HG02610 (cell line): ENCODE data around the gene MAGOHB.
"Not testable (repeated sequence)": the region's sequence is repeated elsewhere in the genome, so short reads cannot be mapped to it uniquely, and the experiment has no call there.

Experiments
- ATAC-seq: cut with Tn5 transposase; IDR thresholded peaks from one replicate; pipeline ENCODE4 v1.9.1; 2021; ENCODE audit warnings: mild to moderate bottlenecking, moderate library complexity; ENCODE audit not compliant: unreplicated experiment

Gene MAGOHB

DNA sequence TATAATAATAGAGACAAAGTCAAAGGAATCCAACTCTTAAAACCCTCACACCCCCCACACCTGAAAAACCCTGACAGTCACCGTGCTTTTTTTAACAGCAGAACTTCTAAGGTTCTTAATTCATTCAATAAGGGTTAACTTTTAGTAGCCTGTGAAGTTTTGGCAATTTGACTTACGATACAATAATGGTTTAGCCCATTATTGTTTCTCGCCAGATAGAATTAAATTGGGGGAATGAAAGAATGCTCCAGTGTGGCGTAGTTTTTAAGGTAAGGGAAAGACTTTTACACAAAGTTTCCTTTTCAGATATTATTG, 604 bp upstream of the MAGOHB start:
- no peak for ATAC-seq

DNA sequence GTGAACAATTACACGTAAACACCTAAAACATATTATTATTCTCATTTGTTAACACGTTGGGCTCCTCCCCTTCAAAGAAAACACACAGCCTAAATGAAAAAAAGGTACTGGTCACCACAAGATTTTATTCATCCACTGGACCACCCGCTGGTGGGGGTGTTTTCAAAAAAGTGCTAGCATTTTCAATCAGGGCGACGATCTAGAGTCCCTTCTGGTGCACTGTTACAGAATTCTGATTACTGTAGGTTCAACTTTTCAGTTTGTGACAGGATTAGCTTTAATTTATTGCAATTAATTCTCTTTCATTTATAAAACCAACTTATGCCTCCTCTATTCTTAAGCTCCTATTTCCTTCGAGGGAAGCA, 443 bp downstream of the MAGOHB start:
- peak; percentile 9 for ATAC-seq

GRCh38 chr12:10612110-10612509, 1.3 kb downstream of the MAGOHB start:
- no peak for ATAC-seq

- ATAC-seq = not testable (repeated sequence)
Observed at GRCh38 chr12:10611258-10611657, 2.2 kb downstream of the MAGOHB start.

DNA sequence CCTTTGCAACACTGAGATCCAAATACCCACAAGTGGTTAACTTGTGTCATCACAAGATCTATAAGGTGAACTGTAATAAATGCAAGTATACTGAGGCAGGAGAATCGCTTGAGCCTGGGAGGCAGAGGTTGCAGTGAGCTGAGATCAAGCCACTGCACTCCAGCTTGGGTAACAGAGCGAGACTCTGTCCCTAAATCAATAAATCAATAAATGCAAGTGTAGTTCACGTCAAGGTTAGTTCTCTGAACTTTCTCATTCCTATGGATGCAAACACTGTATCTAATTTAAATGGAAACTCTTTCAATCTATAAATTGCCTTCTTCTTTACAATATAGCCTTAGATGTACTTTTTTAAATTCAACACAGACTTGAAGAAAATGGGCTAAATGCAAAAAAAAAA, 3.2 kb downstream of the MAGOHB start:
- ATAC-seq = no peak

DNA sequence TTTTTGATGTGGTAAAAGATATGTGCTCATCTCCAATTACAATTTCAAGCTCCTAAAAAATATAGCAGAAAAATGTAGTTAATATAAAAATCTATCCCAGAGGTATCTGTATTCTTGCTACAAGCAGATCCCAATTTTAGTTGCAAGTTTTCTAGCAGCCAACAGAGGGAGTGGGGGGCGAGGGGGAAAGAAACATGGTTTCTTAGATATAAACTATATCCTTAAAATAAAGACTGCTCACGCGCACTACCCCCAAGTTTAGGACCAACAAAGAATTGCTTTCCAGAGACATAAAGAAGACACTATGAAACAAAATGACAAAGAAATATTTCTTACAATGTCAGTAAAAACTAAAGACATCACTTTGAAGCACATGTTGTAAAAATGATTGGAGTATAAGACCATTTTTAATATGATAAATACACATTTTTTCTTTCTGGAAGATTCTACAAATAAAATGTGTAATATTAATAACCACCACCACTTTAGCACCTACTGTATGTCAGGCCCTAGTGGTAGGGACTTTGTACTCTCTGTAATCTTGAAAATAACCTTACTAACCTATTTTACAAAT, 5.4 kb downstream of the MAGOHB start:
- no peak for ATAC-seq

DNA sequence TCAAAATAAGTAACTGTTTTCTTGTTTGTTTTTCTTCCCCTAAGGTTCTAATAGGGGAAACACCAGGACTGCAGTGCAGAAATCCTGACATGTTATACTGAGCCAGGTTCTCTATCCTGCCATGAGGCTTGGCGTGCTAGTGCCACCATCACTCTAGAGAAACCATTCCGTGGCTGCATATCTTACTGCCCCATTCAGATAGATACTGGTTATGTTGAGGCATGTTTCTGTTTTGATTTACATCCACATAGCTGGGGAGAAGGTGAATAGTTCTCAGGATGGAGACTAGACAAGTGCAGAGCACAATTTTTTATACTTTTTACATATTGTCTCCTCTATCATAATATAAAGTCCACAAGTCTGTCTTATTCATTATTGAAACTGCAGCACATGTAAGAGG, 11.5 kb downstream of the MAGOHB start:
- no peak for ATAC-seq

DNA sequence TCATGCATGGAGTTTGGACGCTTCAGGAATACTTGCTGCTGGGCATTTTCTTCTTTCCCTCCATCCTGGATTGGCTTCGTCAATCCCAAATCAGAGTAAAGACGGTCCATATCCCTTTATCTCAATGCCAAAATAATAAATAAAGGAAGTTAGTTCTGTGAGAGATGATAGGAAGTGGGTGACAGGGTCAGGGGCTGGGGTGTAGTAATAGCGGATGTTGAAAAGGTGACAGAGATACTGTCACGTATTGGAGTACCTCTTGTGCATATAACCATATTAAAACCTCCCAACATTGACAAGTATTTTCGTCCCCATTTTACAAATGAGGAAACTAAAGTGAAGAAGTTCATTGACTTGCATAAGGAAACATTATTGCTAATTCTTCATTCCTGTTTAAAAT, 12.4 kb downstream of the MAGOHB start:
- ATAC-seq = no peak

GRCh38 chr12:10595881-10596280, 17.5 kb downstream of the MAGOHB start:
- ATAC-seq = no peak

DNA sequence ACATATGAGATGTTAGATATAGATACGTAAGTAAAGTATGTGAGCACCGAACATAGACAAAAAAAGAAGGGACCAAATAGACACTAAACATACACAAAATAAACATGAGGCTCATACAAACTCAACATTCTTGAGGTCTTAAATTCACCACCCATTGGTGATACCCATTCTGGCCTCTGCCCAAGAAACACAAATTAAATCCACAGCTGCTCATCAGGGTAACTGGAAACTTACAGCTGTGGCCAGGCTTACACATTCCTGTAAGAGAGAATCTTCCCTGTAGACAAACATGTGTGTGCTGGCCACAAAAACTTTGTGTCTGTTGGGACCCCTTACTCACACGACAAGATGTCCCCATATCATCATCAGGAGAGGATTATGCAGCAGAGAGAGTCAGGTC, 22.4 kb downstream of the MAGOHB start:
- no peak for ATAC-seq

DNA sequence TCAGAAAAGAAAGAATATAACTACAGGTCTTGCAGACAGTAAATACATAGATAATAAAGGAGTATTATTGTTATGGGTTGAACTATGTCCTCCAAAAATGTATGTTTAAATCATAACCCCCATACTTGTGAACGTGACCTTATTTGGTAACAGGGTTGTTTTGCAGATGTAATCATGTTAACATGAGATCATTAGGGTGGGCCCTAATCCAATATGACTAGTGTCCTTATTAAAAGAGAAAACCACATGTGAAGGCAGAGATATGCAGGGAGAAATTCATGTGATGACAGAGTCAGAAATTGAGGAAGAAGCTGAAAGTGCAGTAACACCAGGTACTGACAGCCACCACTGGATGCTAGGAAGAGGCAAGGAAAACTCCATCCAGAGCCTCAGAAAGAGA, 29.0 kb downstream of the MAGOHB start:
- ATAC-seq = no peak

DNA sequence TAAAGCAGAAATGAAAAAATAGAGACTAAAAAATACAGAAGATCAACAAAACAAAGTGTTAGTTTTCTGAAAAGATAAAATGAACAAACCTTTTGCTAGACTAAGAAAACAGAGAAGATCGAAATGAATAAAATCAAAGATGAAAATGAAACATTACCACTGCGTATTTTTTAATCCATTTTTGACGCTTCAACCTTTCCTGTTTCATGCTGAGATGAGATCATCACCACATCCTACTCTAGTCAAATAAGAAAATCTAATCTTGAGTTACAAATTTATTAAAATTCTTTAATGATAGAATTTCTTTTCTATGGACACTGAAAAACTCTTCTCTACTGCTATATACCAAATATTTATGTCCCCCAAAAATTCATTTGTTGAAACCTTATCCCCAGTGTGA, 30.7 kb downstream of the MAGOHB start:
- no peak for ATAC-seq

GRCh38 chr12:10582133-10582532, 31.3 kb downstream of the MAGOHB start:
- not testable (repeated sequence) for ATAC-seq

DNA sequence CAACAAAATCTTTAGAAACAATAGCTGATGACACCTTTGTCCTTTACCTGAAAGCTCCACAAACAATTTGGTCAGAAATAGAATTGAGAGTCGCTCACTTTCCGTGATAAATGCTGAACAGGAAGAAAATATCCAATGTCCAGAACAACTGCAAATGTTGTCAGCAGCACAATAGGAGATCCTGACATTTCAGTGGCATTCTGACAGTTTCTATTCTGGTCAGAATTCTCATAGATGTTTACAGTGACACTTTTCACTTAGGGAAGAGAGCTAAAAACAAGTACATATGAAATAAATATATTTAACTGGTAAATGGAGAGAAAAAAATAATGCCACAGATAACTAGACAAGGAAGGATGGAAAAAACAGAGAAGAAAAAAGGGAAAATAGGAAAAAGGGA, 39.1 kb downstream of the MAGOHB start:
- ATAC-seq = no peak

GRCh38 chr12:10572021-10572490, 41.4 kb downstream of the MAGOHB start:
- ATAC-seq = not testable (repeated sequence)

GRCh38 chr12:10571141-10571540, 42.3 kb downstream of the MAGOHB start:
- ATAC-seq = no peak

- ATAC-seq = no peak
Observed at GRCh38 chr12:10567813-10568212, 45.6 kb downstream of the MAGOHB start.

DNA sequence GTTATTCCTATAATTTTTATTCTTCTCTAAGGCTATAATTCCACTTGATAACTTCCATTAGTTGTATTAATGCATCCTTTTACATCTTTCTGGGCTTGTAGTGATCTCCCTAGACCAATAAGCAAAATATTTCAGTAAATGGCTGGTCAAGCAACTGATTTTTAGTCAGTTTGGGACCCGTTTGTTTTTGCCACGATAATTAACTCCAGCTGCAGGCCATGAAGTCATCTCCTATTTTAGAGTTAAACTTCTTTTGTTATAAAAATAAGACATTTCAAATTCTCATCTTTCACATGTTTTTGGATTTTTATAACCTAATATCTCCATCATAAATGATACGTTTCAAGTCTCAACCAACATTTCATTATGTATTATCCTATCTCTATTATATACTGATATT, 49.4 kb downstream of the MAGOHB start:
- ATAC-seq = no peak

- no peak for ATAC-seq
Observed at GRCh38 chr12:10563002-10563401, 50.4 kb downstream of the MAGOHB start.

DNA sequence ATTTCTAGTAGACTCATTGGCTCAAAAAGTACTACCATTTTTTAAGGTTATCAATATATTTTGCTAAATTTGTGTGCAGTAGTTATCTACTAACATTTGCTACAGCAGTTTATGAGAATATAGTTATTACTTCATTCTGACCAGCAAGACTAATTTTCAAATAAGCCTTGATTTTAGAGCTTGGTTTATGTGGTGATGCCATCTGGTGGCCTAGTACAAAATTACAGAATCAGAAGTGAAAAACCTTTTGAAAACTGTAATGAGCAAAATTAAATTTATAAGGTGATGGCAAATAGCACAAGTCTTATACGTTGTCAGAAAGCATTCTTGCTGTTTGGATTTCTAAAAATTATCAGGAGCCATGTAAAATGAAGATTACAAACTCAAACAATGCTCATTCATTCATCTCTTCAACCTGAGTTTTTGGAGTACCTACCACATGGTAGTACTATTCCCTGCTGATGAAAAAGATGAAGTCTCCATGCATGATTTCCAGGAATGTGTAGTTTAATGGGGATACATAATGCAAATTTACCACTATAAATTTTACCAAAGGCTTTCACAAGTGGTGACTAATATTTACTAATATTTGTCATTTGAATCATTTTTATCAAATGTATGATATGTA, 51.0 kb downstream of the MAGOHB start:
- no peak for ATAC-seq

GRCh38 chr12:10559244-10559643, 54.2 kb downstream of the MAGOHB start:
- no peak for ATAC-seq

DNA sequence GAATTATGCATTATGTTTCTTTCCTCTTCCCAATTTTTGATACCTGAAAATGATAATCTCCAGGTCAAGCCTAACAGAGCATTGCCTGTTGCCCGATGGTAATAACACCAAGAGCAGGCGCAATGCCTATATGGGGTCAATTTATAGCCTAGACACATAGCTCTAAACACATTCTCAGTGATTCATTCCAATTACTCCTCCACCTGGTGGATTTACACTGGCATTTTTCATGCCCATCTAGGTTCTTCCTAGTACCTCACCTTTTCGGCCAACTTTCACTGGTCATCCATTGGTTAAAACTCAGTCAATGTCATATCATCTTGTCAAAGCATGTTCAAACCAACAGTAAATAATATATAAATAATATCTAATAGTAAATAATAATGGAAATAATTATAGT, 54.6 kb downstream of the MAGOHB start:
- no peak for ATAC-seq

- ATAC-seq = no peak
Observed at GRCh38 chr12:10558301-10558700, 55.1 kb downstream of the MAGOHB start.
